COR-L47 (cell line): ENCODE data around the gene C7orf33.

Experiments
- DNase-seq: peaks from one replicate; lab custom pipeline; 2025; lab: John Stamatoyannopoulos, UW

Gene C7orf33

DNA sequence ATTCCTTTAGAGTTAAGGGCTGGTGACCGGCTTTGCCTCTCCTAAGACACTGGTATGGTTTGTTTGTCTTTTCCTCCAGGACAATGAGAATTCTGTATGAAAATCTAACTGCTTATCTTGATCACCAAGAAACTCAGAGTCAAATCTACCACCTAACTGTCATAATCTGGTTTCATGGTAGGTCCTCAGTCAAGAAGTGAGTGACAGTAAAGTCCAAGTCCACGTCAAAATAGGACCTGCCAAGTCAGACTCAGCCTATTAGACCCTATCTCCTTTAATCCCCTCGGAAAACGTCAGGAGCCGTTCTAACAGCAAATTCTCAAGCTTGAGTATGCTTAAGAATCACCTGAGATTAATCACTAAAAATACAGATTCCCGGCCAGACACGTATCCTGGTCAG, 37.4 kb downstream of the C7orf33 start:
- no peak for DNase-seq

DNA sequence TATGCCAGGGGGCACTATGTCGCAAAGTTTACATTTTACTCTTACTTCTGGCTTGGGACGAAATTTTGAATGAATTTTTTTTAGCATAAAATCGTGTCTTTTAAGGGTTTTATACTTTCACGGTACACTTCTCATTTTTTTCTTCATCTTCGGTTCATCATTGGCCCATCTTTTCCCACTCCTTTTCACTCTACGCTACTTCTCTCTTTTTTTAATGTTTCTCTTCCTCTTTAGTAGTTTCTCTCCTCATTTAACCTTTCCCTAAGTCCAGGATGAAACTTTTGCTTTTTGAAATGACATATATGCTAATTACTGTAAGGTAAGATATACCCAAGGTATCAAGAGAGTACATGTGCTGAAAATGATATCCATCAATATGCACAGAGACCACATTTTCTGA, 39.5 kb downstream of the C7orf33 start:
- DNase-seq: no peak

DNA sequence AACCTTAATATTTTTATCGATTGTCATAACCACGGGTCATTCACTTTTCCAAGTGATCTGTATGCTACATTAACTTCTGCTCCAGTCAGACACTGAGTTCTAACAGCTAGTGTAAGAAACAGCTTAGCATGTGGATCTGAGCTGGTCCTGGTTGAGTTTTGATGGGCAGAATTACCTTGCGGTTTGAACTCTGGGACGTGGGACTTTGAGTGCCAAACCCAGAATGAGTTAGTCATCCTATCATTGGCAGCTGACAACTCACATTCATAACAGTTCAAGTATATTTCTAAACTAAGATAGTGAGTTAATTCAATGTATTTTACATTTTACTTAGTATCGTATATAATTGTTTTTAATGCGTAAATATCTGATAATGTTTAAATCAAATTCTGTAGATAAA, 43.2 kb downstream of the C7orf33 start:
- no peak for DNase-seq

DNA sequence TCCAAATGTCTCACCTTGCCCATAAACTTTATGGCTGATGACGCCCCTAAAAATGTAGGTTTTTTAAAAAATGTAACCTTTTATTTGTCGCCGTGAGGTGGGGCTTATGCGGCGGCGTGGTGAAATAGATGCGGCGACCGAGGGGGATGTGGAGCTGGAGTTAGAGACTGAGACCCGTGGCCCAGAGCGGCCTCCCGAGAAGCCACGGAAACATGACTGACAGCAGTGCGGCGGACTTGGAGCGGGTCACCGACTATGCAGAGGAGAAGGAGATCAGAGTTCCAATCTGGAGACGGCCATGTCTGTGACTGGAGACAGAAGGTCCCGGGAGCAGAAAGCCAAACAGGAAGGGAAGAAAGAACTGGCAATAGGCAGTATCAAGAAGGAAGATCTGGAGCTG, 46.5 kb downstream of the C7orf33 start:
- DNase-seq: no peak

DNA sequence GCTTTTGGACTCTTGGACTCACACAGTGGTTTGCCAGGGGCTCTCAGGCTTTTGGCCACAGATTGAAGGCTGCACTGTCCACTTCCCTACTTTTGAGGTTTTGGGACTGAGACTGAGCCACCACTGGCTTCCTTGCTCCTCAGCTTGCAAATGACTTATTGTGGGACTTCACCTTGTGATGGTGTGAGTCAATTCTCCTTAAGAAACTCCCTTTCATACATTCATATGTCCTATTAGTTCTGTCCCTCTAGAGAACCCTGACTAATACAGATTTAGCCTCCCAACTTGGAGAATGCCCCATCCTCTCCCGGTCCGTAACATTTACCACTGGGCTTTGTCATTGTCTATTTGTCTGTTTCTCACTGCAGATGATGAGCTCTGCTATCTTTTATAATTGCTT, 55.3 kb downstream of the C7orf33 start:
- no peak for DNase-seq

DNA sequence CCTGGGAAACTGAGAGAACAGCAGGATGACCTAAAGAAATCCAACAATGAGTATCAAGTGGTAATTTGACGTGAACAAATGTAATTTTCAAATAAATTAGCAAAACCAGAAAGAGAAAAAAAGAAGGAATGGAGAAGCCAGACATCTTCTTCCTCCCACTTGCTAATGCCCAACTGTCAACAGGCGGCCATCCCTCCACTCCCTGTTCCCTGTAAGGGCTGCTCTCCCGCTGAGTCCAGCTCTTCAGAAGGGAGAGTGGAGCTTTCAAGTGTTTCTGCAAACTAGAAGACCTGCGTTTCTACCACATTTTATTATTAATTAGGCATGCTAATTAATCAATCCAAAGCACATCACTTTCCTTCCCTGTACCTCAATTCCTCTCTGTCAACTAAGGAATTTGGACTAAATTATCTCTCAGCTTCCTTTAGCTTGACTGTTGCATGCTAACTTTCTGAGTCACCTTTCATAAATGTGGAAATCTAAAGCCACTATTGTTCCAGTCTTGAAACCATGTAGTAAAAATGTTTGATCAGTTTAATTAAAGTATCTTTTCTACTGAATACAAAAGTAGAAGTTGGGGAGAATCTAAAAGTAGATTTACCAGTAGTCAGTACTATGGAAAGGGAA, 59.8 kb downstream of the C7orf33 start:
- DNase-seq: no peak

DNA sequence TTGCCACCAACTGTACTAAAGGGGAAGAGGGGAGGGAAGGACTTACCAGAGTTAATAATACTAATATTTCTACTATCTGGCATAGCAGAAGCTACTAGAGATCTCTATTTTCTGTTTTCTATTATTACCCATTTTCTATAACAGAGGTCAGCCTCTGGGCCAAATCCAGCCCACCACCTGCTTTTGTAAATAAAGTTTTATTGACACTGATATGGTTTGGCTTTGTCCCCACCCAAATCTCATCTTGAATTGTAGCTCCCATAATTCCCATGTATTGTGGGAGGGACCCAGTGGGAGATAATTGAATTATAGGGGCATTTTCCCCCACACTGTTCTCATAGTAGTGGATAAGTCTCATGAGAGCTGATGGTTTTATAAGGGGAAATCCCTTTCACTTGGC, 62.2 kb downstream of the C7orf33 start:
- no peak for DNase-seq

DNA sequence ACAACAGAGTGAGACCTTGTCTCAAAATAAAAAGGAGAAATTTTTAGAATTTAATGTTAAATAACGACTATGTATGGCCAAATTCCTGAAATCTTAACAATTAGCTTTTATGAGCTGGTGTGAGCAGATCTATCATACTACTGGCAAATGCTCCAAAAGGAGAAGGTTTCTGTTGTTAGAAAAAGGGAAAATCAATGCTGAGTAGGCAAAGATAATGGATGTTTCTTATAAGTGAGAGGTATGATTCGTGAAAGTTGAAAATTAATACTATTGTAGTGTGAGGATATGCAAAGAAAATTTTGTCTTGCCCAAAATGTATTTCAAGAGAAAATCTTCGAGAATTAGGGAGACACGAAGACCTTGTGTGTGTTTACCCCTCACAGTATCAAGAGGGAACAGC, 67.4 kb downstream of the C7orf33 start:
- DNase-seq: no peak

DNA sequence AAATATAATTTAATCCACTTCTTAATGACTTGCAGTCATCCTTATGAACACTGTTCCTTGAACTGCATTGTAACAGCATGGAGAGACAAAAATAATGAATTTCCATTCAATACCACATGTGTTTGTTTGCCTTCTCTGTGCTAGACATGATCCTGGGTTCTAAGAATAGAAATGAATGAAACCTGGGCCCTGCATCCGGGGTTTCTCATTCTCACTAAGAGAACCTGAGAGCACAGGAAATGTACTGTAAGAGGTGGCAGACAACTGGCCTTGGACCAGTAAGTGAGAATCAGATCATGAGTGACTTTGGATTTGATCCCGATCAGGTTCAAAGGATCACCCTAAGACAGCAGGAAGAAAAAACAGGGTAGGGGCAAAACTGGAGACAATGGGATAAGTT, 70.9 kb downstream of the C7orf33 start:
- no peak for DNase-seq

DNA sequence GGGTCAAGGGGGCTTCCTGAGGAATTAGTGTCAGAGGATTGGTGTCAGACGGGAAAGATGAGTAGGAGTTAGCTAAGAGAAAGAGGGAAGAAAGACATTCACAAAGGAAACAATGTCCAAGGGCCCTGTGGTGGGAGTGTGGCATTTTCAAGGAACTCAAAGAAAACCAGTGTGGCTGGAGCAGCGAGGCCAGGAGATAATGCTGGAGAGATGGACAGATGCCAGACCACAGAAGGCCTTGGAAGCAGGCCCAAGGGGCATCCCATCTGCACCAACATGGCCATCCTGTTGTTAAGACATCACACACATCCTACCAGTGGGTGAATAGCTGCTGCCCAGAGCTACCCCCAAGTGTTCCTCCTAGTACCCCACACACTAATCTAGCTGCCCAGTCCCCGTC, 72.1 kb downstream of the C7orf33 start:
- DNase-seq: no peak

DNA sequence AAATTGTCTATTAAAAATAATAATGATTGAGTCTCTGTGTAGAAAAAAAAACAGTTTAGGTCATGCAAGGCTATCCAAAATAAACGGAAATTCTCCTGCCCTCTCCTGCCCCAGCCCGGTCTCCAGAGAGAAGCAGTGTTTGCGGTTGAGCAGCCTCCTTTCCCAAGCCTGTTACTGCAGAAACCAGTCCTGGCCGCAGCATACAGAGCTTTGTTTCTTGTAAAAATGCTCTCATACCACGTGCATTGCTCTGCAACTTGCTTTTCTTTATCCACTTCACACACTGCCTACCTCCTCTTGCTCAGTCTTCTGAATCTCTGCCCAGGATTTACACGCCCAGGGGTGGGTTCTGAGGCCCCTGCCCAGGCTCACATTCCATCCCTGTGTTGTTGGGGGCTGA, 73.8 kb downstream of the C7orf33 start:
- no peak for DNase-seq

DNA sequence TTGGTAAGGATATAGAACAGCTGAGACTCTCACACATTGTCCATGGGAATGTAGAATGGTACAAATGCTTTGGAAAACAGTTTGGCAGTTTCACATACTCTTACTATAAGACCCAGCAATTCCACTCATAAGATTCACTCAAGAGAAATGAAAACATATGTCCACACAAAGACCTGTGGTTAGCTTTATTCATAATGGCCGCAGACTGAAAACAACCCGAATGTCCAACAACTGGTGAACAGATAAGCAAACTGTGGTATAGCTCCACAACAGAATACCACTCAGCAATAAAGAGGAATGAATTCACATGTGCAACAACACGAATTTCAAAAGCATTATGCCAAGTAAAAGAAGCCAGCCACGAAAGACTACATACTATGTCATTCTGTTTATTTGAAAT, 74.7 kb downstream of the C7orf33 start:
- DNase-seq: no peak
